ENCODE data around the gene CYB561.
A peak's percentile ranks its signal among the peaks of the same experiment; 100 is the strongest.

The CYB561 gene, protein sequence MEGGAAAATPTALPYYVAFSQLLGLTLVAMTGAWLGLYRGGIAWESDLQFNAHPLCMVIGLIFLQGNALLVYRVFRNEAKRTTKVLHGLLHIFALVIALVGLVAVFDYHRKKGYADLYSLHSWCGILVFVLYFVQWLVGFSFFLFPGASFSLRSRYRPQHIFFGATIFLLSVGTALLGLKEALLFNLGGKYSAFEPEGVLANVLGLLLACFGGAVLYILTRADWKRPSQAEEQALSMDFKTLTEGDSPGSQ

DNA sequence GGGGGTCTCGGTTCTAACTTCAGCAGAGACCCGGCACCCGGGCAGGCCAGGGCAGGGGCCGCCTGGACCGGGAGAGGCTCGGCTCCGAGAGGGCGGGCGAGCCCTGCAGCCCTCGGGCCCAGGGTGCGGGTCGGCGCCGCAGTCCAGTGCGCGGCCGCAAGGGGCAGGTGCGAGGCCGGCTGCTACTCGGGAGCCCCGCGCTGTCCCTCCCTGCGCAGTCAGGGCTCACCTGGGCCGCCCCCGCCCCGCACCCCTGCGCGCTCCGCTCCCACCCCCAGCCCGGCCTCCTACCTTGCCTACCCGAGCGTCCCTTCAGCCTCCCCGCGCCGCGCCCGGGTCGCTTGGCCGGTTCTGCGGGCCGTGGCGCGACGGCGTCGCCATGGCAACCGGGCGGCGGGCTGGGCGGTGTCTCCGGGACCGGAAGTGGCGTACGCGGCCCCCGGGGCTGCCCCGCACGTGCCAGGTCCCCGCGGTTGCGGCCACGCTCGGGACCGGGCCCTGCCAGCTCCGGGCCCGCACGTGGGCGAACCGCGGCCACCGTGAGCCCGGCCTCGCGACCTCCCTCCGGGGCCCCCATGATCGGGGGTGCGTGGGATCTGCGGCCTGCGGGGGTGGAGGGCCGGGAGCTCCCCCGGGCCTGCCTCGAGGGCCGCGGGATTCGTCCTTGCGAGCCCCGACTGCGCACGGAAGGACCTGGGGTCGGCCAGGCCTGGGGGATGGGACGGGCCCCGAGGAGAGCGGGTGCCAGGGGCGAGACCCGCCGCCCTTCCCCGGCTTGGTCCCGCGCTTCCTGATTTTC is at the start of gene CYB561:
Gene CYB561, minus strand, starts transcription at position 353 of the 799 bp plus-strand sequence. CDS start 8,759 bp downstream, outside the sequence.
- peak; percentile 63 for DNase-seq

- DNase-seq = no peak
Measured at GRCh38 chr17:63495491-63495890, 49.4 kb upstream of the CYB561 start.

GRCh38 chr17:63494300-63494928 is 48.3 kb upstream of the CYB561 start:
- DNase-seq = no peak

- DNase-seq = no peak
Measured at GRCh38 chr17:63493411-63493810, 47.3 kb upstream of the CYB561 start.

DNA sequence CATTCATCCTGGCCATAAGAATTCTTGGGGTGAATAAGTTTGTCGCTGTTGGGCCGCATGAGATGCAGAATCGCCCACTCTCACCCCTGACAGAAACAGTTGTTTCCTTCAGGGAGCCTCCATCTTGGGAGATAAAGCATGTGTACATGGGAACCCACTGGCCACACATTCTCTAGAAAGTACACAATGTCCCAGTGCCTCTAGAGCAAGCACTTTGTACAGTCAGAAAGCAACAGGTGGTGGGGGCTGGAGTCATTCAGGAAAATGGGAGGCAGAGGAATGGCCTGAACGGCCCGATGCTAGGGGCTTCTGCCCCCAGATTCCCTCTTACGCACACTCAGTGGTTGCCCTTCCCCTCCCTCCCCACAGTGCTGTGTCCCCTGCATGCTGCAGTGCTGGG is 46.8 kb upstream of the CYB561 start:
- DNase-seq = no peak

- no peak for DNase-seq
Measured at GRCh38 chr17:63491977-63492618, 46.0 kb upstream of the CYB561 start.

GRCh38 chr17:63491413-63491812 is 45.3 kb upstream of the CYB561 start:
- no peak for DNase-seq

GRCh38 chr17:63490858-63491400 is 44.8 kb upstream of the CYB561 start:
- DNase-seq = no peak

DNA sequence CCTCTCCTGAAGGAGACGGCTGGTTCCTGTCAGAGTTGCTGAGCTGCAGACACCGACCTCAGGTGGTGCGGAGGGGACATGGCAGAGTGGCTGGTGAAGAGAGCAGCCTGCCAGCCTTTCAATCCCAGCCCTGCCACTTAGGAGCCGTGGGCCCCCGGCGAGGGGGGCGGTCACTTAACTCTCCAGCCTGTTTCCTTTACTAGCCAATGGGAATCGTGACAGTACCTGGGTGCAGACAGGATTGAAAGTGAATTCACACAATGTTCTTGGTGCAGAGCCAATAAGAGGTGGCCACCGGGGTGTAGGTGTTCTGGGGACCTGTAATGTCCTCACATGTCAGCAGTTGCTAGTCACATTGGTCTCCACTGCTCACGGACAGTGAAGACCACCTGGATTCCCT is 44.2 kb upstream of the CYB561 start:
- DNase-seq = no peak

GRCh38 chr17:63489291-63489690 is 43.2 kb upstream of the CYB561 start:
- DNase-seq = no peak

GRCh38 chr17:63488851-63489250 is 42.7 kb upstream of the CYB561 start:
- DNase-seq = no peak

GRCh38 chr17:63487014-63487339 is 40.9 kb upstream of the CYB561 start:
- DNase-seq = no peak

DNA sequence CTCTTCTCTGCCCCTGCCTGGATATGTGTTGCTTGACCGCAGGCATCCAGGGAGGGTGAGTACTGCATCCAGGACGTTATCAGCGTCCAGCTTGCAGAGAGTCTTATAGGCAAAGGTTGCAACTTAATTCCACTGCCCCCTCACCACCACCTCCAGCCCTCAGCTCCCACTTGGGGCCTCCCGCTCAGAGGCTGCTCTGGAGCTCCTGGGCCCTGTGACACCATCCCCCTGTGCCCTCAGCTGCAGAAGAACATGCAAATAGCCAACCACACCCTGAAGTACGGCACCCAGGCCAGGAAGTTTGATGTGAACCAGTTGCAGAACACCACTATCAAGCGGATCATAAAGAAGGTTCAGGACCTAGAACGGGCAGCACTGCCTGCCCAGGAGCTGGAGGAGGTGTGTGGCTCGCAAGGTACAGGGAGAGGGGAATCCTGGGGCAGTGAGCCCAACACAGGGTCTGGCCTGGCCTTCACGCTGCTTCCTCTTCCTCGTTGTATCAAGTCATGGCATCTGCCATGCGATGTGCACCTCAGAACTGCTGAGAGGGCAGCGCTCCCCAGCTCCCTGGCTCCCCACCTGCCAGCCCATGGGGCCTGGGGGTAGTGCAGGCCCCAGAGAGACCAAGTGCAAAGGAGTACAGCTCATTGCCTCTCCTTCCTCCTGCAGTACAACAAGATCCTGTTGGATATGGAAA is 40.4 kb upstream of the CYB561 start:
- no peak for DNase-seq

DNA sequence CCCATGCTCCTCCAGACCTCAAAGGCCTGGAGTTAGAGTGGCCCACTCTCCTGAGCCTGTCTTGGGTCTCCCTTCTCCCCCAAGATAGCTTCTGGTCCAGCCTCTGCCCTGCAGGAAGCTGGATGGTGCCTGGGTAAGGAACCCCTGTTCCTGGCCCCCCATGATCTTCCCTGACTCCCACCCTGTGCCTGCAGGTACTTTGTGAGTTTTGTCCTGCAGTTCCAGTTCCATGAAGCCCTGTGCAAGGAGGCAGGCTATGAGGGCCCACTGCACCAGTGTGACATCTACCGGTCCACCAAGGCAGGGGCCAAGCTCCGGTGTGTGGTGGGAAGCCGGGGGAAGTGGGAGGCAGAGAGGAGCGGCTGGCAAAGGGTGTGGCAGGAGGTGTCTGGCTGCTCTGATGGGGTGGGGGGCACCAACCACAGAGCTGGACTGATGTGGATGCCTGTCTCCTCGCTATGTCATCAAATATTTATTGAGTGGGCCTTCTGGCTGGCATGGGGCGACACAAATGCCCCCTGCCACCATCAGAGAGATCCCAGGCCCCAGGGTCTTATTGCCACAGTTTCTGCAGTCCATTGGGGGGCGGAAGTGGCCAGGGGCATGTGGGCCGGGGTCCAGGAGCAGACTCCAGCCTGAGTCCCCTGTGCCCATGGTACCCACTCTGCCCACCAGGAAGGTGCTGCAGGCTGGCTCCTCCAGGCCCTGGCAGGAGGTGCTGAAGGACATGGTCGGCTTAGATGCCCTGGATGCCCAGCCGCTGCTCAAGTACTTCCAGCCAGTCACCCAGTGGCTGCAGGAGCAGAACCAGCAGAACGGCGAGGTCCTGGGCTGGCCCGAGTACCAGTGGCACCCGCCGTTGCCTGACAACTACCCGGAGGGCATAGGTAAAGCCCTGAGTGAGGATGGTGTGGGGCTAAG is 37.8 kb upstream of the CYB561 start:
- no peak for DNase-seq

DNA sequence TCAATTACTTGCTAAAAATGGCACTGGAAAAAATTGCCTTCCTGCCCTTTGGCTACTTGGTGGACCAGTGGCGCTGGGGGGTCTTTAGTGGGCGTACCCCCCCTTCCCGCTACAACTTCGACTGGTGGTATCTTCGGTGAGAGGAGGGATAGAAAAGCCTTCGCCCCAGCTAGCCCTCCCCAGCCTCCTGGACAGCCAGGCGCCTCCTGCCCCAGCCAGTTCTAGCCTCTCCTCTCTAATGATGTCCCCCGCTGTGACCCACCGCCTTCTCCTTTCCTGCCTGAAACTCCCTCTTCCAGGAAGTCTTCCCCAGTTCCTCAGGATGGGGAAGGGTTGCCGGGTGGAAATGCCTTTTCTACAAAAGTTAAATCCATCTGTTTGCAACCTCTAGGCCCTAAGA is 36.9 kb upstream of the CYB561 start:
- no peak for DNase-seq

GRCh38 chr17:63482509-63482908 is 36.4 kb upstream of the CYB561 start:
- no peak for DNase-seq

GRCh38 chr17:63481488-63481870 is 35.4 kb upstream of the CYB561 start:
- no peak for DNase-seq

DNA sequence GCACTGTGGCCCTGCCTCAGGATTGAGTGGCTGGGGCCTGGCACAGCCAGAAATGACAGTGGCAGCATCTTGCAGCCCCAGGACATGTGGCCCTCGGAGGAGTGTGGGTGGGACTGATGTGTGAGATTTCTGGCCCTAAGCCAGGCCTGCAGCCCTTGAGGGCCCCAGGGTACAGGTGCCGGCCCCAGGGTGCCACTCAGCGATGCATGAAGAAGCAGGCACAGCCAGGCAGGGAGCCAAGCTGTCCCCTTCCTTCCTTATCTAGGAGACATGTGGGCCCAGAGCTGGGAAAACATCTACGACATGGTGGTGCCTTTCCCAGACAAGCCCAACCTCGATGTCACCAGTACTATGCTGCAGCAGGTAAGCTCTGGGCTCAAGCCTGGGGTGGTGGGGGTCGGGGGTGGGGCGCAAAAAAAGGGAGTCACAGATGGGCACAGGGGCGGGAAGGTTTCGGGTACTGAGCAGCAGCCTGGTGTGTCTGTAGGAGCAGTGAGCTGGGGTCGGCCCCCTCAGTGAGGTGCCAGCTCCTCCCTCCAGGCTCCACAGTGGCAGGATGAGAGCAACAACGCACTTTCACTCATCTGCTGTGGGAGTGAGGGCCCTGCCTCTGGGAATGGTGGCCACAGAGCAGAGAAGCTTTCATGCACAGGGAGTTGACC is 34.9 kb upstream of the CYB561 start:
- peak; percentile 95 for DNase-seq

GRCh38 chr17:63480192-63480784 is 34.2 kb upstream of the CYB561 start:
- DNase-seq = no peak

DNA sequence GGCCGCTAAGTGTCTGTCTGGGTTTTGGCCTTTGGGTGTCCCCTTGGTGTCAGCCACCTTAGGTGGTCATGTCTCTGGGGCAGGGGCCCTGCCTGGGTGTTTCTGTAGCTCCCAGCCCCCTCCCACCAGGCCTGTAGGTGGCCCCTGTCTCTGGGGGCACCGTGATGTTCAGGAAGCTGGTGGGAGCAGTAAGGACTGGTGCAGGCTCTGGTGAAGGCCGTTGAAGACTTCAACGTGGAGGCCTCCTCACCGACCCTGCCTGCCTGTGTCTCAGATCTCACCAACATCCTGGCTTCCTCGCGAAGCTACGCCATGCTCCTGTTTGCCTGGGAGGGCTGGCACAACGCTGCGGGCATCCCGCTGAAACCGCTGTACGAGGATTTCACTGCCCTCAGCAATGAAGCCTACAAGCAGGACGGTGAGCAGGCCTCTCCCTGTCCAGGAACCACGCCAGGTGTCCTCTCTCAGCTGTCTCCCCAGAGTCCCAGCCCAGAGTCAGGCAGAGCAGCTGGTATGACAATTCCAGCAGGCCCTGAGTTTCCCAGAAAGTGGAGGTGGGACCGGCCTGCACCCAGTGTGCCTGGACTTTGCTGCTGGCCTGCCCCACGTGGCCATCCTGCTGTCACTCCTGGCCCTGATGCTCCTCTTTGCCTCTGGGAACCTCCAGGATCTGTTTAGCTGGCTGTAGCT is 33.5 kb upstream of the CYB561 start:
- DNase-seq = peak; percentile 30

Data from NCI-H2107 (cell line).